ENCODE data around the gene ADGRG6. TPM values are rescaled to one million over a fixed set of nuclear protein-coding genes. Genes with fewer than 3 reads are reported as not detected.

ADGRG6 gene
- total RNA-seq, 4 donors from 2014 or later: 15.7 to 43.3 (median 32.2) TPM

DNA sequence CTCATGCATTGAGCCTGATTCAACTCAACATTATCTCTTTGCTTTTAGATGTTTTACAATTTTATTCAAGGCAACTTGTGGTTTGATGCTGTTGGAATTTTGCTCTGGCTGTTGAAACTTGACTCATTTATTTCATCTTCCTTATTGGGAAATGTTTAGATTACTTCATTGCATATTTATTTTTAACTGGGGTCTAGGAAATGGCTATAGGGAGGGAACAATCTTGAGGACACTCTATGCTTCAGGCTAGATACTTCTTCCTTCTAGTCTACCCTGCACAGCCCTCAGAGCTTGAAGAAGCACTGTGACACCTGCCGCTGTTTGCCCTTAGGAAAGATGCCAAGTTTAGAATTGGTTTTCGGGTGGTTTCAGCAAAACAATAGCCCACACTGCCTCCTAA, 183.4 kb downstream of the ADGRG6 start:
- no peaks in the 10 kb centered on the region for H3K9me3 ChIP-seq
- H3K36me3 ChIP-seq: no peaks in the 10 kb centered on the region
- TF ChIP-seq, protein P1, sequence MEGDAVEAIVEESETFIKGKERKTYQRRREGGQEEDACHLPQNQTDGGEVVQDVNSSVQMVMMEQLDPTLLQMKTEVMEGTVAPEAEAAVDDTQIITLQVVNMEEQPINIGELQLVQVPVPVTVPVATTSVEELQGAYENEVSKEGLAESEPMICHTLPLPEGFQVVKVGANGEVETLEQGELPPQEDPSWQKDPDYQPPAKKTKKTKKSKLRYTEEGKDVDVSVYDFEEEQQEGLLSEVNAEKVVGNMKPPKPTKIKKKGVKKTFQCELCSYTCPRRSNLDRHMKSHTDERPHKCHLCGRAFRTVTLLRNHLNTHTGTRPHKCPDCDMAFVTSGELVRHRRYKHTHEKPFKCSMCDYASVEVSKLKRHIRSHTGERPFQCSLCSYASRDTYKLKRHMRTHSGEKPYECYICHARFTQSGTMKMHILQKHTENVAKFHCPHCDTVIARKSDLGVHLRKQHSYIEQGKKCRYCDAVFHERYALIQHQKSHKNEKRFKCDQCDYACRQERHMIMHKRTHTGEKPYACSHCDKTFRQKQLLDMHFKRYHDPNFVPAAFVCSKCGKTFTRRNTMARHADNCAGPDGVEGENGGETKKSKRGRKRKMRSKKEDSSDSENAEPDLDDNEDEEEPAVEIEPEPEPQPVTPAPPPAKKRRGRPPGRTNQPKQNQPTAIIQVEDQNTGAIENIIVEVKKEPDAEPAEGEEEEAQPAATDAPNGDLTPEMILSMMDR (IDR thresholded peaks at IDR 0.05): no peak
- TF ChIP-seq POLR2A (IDR thresholded peaks at IDR 0.05): no peak
- no peak for DNase-seq
- no peak overlapping the region for H3K4me3 ChIP-seq
- H3K27me3 ChIP-seq: no peaks in the 10 kb centered on the region
- no peak overlapping the region for H3K27ac ChIP-seq
- no peaks in the 10 kb centered on the region for H3K4me1 ChIP-seq

DNA sequence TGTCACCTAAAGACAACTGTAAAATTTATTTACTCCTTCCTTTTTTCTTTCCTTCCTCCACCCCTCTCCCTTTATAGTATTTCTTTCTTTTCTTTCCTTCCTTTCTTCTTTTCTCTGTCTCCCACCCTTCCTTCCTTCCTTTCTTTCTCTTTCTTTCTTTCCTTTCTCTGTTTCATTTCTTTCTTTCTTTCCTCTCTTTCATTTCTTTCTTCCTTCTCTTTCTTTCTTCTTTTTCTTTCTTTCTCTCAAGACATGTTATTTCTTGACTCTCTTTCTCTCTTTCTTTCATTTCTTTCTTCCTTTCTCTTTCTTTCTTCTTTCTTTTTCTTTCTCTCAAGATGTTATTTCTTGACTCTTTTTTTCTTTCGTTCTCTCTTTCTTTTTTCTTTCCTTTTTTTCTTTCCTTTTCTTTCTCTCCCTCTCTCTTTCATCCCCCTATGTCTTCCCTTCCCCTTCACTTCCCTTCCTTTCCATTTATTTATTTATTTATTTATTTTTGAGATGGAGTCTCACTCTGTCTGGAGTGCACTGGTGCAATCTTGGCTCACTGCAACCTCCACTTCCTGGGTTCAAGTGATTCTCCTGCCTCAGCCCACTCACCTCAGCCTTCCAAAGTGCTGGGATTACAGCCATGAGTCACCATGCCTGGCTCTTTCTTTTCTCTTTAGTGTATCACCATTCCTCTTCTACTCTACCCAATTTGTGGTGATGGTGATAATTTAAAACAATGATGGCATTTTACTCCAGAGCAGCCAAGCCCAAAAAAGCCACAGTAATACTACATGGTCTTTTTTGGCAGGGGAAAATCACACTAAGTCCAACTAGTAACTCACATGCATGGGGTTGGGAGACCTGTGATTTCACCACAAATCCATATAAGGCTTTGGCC, 188.2 kb downstream of the ADGRG6 start:
- DNase-seq: no peak
- Histone ChIP-seq H3K4me1 (no peaks in the 10 kb centered on the region), H3K27me3 (no peaks in the 10 kb centered on the region), H3K36me3 (no peaks in the 10 kb centered on the region), H3K4me3 (no peak overlapping the region), H3K27ac (no peak overlapping the region), H3K9me3 (no peaks in the 10 kb centered on the region)
- TF ChIP-seq, protein P1 (IDR thresholded peaks at IDR 0.05): no peak
- no peak for TF ChIP-seq POLR2A (IDR thresholded peaks at IDR 0.05)

Other genes starting within 250 kb of the ADGRG6 start
- not detected for gene GJE1, start 169.1 kb upstream of the ADGRG6 start, total RNA-seq
- not detected for gene NMBR, start 154.9 kb upstream of the ADGRG6 start, total RNA-seq
- 10 to 100 TPM; 41.3 to 60.9 (median 50.4) TPM for gene VTA1, start 154.7 kb upstream of the ADGRG6 start, total RNA-seq

Data from Peyer's patch (tissue), 4 donors.